HepG2 (cell line): ENCODE data around the gene OR6K6. TPM values are rescaled to one million over a fixed set of nuclear protein-coding genes. Genes with fewer than 3 reads are reported as not detected.

Experiments
- ATAC-seq: fragments of 200-7000 bp; cut with Tn5 transposase; 3 replicates; pipeline ENCODE4 v1.9.1; 2020; ENCODE audit warnings: mild to moderate bottlenecking, moderate library complexity
- BruUV-seq: library from RNA; stranded (reverse); fragments of 400-500 nt; replicated peaks from 2 replicates; lab custom pipeline; 2021; lab: Mats Ljungman, UMichigan
- CTCF ChIA-PET: fragments of 300-600 bp; formaldehyde crosslinking; extraction: SDS; loops from one replicate; lab custom pipeline; 2021; ENCODE audit warnings: low total read pairs, inconsistent platforms, low intra/inter-chr PET ratio; lab: Yijun Ruan, JAX
- POLR2A ChIA-PET: fragments of 350-600 bp; sonication (Branson Sonifier 250); formaldehyde crosslinking; loops from one replicate; lab custom pipeline; 2020; ENCODE audit warnings: antibody characterized with exemption, inconsistent platforms; lab: Yijun Ruan, JAX
- DNase-seq: peaks from one replicate; pipeline ENCODE4 v3.0.0-alpha.2; 2015; ENCODE audit warnings: low spot score
- FAIRE-seq: peaks from 3 replicates; lab custom pipeline; 2011; peaks lifted over from hg19 to GRCh38; lab: Jason Lieb, UNC
- H2AFZ ChIP-seq: one replicate; pipeline ENCODE4 v1.6.1; 2011; ENCODE audit warnings: low read length, inconsistent platforms
- H3K27ac ChIP-seq: fragments of 300-600 bp; 3 replicates; pipeline ENCODE4 v1.8.0; 2011; ENCODE audit warnings: mixed run types, mild to moderate bottlenecking, mixed read lengths, low read length, inconsistent platforms; ENCODE audit not compliant: insufficient read depth; ENCODE audit errors: extremely low read length
- H3K27me3 ChIP-seq, 2 experiments: fragments of 200-600 bp in 1 of 2; 2 replicates in 1 of 2; 3 replicates in 1 of 2; pipeline versions ENCODE4 v1.6.0 to v1.8.0; 2011; ENCODE audit warnings: low read length in 2 of 2, mild to moderate bottlenecking in 2 of 2, moderate library complexity in 2 of 2, inconsistent platforms in 1 of 2; ENCODE audit not compliant: insufficient read depth in 2 of 2, control insufficient read depth in 1 of 2
- H3K36me3 ChIP-seq, 2 experiments: fragments of 200-600 bp in 1 of 2; replicated peaks in 1 of 2; 2 replicates in 1 of 2; 3 replicates in 1 of 2; pipeline versions ENCODE4 v1.5.1 to v1.8.0; 2011; ENCODE audit warnings: low read length in 2 of 2, inconsistent platforms in 1 of 2; ENCODE audit not compliant: insufficient read depth in 2 of 2, control insufficient read depth in 1 of 2
- H3K4me1 ChIP-seq: 2 replicates; pipeline ENCODE4 v1.5.1; 2012; ENCODE audit warnings: low read length, inconsistent platforms; ENCODE audit not compliant: insufficient read depth
- H3K4me2 ChIP-seq: 2 replicates; pipeline ENCODE4 v1.6.0; 2011; ENCODE audit warnings: low read depth, low read length, inconsistent platforms
- H3K4me3 ChIP-seq, 3 experiments: fragments of 200-600 bp in 1 of 3; sonication (generic), shearing (Covaris generic) in 1 of 3; replicated peaks in 1 of 3; 2 replicates each; pipeline ENCODE4 v1.5.1; 2011 to 2016; ENCODE audit warnings: low read length in 3 of 3, inconsistent platforms in 2 of 3, low read depth in 2 of 3, mild to moderate bottlenecking in 2 of 3, control low read depth in 1 of 3, mixed read lengths in 1 of 3; ENCODE audit not compliant: insufficient read depth in 1 of 3
- H3K79me2 ChIP-seq: one replicate; pipeline ENCODE4 v1.6.1; 2011; ENCODE audit warnings: low read length, inconsistent platforms; ENCODE audit not compliant: insufficient read depth
- H3K9ac ChIP-seq: 2 replicates; pipeline ENCODE4 v1.6.0; 2011; ENCODE audit warnings: mild to moderate bottlenecking, low read depth, low read length, inconsistent platforms; ENCODE audit not compliant: insufficient read depth
- H3K9me3 ChIP-seq: 2 replicates; pipeline ENCODE4 v1.5.1; 2012; ENCODE audit warnings: mild to moderate bottlenecking, low read length
- H4K20me1 ChIP-seq: 2 replicates; pipeline ENCODE4 v1.6.0; 2011; ENCODE audit warnings: inconsistent platforms, mild to moderate bottlenecking, low read length, moderate library complexity; ENCODE audit not compliant: insufficient read depth
- ELF1 ChIP-seq: sonication (generic); formaldehyde crosslinking; IDR thresholded peaks from 2 replicates; pipeline ENCODE4 v1.4.0; 2020; ENCODE audit warnings: missing genetic modification reagents
- GRHL1 ChIP-seq: sonication (generic); formaldehyde crosslinking; conservative IDR thresholded peaks from 2 replicates; pipeline ENCODE4 v1.8.0; 2022; ENCODE audit warnings: missing genetic modification reagents
- HOXA9 ChIP-seq: sonication (generic); formaldehyde crosslinking; IDR thresholded peaks from 2 replicates; pipeline ENCODE4 v1.8.1; 2022; ENCODE audit warnings: missing genetic modification reagents, mild to moderate bottlenecking, moderate library complexity, borderline replicate concordance
- KIAA2018 ChIP-seq: sonication (generic); formaldehyde crosslinking; IDR thresholded peaks from 2 replicates; pipeline ENCODE4 v1.5.0; 2020; ENCODE audit warnings: mild to moderate bottlenecking, missing genetic modification reagents, borderline replicate concordance
- POLR2G ChIP-seq: fragments of 200-400 bp; formaldehyde crosslinking; IDR thresholded peaks from 2 replicates; pipeline ENCODE4 v1.6.1; 2018; ENCODE audit warnings: mild to moderate bottlenecking, low read depth, low read length, moderate library complexity
- PPARG ChIP-seq: conservative IDR thresholded peaks from 2 replicates; pipeline ENCODE4 v1.6.1; 2016; ENCODE audit warnings: missing biosample characterization, missing genetic modification reagents
- SNAPC5 ChIP-seq: sonication (generic); formaldehyde crosslinking; IDR thresholded peaks from 2 replicates; pipeline ENCODE4 v1.8.1; 2023; ENCODE audit warnings: mild to moderate bottlenecking, missing genetic modification reagents, borderline replicate concordance
- SUZ12 ChIP-seq: fragments of 150-350 bp; IDR thresholded peaks from 2 replicates; pipeline ENCODE4 v1.6.1; 2014; ENCODE audit warnings: low read depth, low read length
- U2AF1 ChIP-seq: fragments of 200-400 bp; formaldehyde crosslinking; optimal IDR thresholded peaks from 2 replicates; pipeline ENCODE3; 2017; ENCODE audit warnings: mild to moderate bottlenecking, low read depth, low read length
- ZNF282 ChIP-seq: fragments of 450-650 bp; IDR thresholded peaks from 2 replicates; pipeline ENCODE4 v1.6.1; 2018; ENCODE audit not compliant: partially characterized antibody
- ZNF335 ChIP-seq: sonication (generic); formaldehyde crosslinking; IDR thresholded peaks from 2 replicates; pipeline ENCODE4 v1.4.0; 2020; ENCODE audit warnings: missing genetic modification reagents
- ZNF562 ChIP-seq: sonication (generic); formaldehyde crosslinking; IDR thresholded peaks from 2 replicates; pipeline ENCODE4 v1.8.0; 2022; ENCODE audit warnings: missing genetic modification reagents, borderline replicate concordance
- ZNF766 ChIP-seq: sonication (generic); formaldehyde crosslinking; IDR thresholded peaks from 2 replicates; pipeline ENCODE4 v1.5.0; 2020; ENCODE audit warnings: missing genetic modification reagents, borderline replicate concordance
- WGBS: methylation state at CpG from one replicate; pipeline ENCODE4 v1.1.6; 2017; ENCODE audit warnings: low lambda C conversion rate; 5-methylcytosine and 5-hydroxymethylcytosine counted together
- in situ Hi-C: cut with HindIII; loops from 2 replicates; pipeline ENCODE4 v1.10.0; 2017; ENCODE audit warnings: low pct_unique_long_range_greater_than_20kb; ENCODE audit not compliant: extremely low pct_ligation_motif_present
- intact Hi-C: fragments of 100-400 bp; cut with micrococcal nuclease; formaldehyde crosslinking; loops from one replicate; pipeline ENCODE4 v1.10.0; 2022; ENCODE audit not compliant: unreplicated experiment
- polyA plus RNA-seq, 8 experiments: library from polyadenylated mRNA; depleted of rRNA in 3 of 8; stranded (reverse) in 7 of 8; unstranded in 1 of 8; fragments of >200 nt; fragmentation: Illumina TruSeq in 4 of 8; extraction: Trizol in 4 of 8; gene quantifications; 2 replicates each; pipeline versions ENCODE4 v1.2.1 to v1.2.3, GENCODE V29; 2011 to 2016; ENCODE audit warnings: low read depth in 4 of 8, missing spikeins in 1 of 8, mixed read lengths in 1 of 8; ENCODE audit not compliant: insufficient read depth in 1 of 8
- total RNA-seq, 5 experiments: library from RNA; depleted of rRNA; stranded (reverse); fragments of >200 nt; fragmentation: Illumina TruSeq; extraction: Trizol; gene quantifications; 2 replicates each; pipeline ENCODE4 v1.2.3, GENCODE V29; 2016; ENCODE audit warnings: low read depth in 1 of 5

The OR6K6 gene
- total and polyA plus RNA-seq, 2 of the 13 experiments (the other 11 are each of a cell fraction or from before 2014, with no cell fraction given) = not detected

GRCh38 chr1:158799689-158800088, 45.2 kb downstream of the OR6K6 start (continued):
- TF ChIP-seq POLR2G = no peak

- CTCF ChIA-PET = no interaction called here
- DNase-seq (no peak), ATAC-seq (no peak), FAIRE-seq (no peak)
- POLR2A ChIA-PET = no interaction called here
- Histone ChIP-seq H3K9me3 (peaks cover 5% of the 10 kb centered on the region), H3K4me1 (no peaks in the 10 kb centered on the region), H2AFZ (no peak overlapping the region), H4K20me1 (no peaks in the 10 kb centered on the region), H3K9ac (no peak overlapping the region), H3K36me3 (no peaks in the 10 kb centered on the region), H3K4me3 (no peak overlapping the region), H3K4me2 (no peak overlapping the region), H3K79me2 (no peaks in the 10 kb centered on the region), H3K27me3 (no peaks in the 10 kb centered on the region), H3K27ac (no peak overlapping the region)
- 6% methylated on average over 2 of the region's 2 CpGs for WGBS
- in situ Hi-C loops (no loop called here), intact Hi-C loops (no loop called here)
- no TSS peak for BruUV-seq
- TF ChIP-seq ZNF282 (no peak), SUZ12 (no peak), GRHL1 (CRISPR knock-in tag) (no peak), ZNF562 (CRISPR knock-in tag) (no peak), SNAPC5 (CRISPR knock-in tag) (no peak), ZNF766 (CRISPR knock-in tag) (no peak), PPARG (no peak), ELF1 (CRISPR knock-in tag) (no peak), ZNF335 (CRISPR knock-in tag) (no peak), U2AF1 (no peak), HOXA9 (CRISPR knock-in tag) (no peak), KIAA2018 (no peak)
These were observed 46.0 kb downstream of the OR6K6 start for GRCh38 chr1:158800526-158800925.
